SK-N-SH (cell line): ENCODE data around the gene HK1. TPM values are rescaled to one million over a fixed set of nuclear protein-coding genes. Genes with fewer than 3 reads are reported as not detected.

ENCODE experiments used
- CTCF ChIA-PET: fragments of 300-600, 350-600 bp; formaldehyde crosslinking; extraction: SDS; loops from one replicate; lab custom pipeline; 2021; lab: Yijun Ruan, JAX
- POLR2A ChIA-PET: fragments of 350-600 bp; sonication (Branson Sonifier 250); formaldehyde crosslinking; extraction: SDS; loops from one replicate; lab custom pipeline; 2020; ENCODE audit warnings: antibody characterized with exemption, inconsistent platforms; lab: Yijun Ruan, JAX
- DNase-seq: peaks from one replicate; pipeline ENCODE4 v3.0.0; 2012
- H2AFZ ChIP-seq: fragments of 200-600 bp; sonication (generic); 2 replicates; pipeline ENCODE4 v1.8.1; 2016; ENCODE audit warnings: antibody characterized with exemption, mild to moderate bottlenecking, low read depth
- H3F3A ChIP-seq: fragments of 200-600 bp; sonication (generic); replicated peaks from 2 replicates; pipeline ENCODE3; 2016; ENCODE audit warnings: antibody characterized with exemption, mild to moderate bottlenecking; ENCODE audit not compliant: insufficient read depth
- H3K27ac ChIP-seq, 2 experiments: fragments of 200-500 bp in 1 of 2; fragments of 200-600 bp in 1 of 2; sonication (Bioruptor generic) in 1 of 2; sonication (generic), shearing (Covaris generic) in 1 of 2; 2 replicates each; pipeline versions ENCODE4 v1.5.1 to v1.6.1; 2014 to 2016; ENCODE audit warnings: low read depth in 2 of 2, inconsistent platforms in 1 of 2, low read length in 1 of 2, mild to moderate bottlenecking in 1 of 2, mixed read lengths in 1 of 2
- H3K27me3 ChIP-seq: fragments of 200-600 bp; sonication (generic), shearing (Covaris generic); 2 replicates; pipeline ENCODE4 v1.6.1; 2016; ENCODE audit warnings: mixed run types; ENCODE audit not compliant: insufficient read depth
- H3K36me3 ChIP-seq, 2 experiments: fragments of 200-500 bp in 1 of 2; fragments of 200-600 bp in 1 of 2; sonication (Bioruptor generic) in 1 of 2; sonication (generic) in 1 of 2; replicated peaks in 1 of 2; 2 replicates each; pipeline versions ENCODE3 to v1.5.1; 2014 to 2016; ENCODE audit warnings: low read length in 1 of 2, mild to moderate bottlenecking in 1 of 2; ENCODE audit not compliant: insufficient read depth in 2 of 2, control insufficient read depth in 1 of 2
- H3K4me1 ChIP-seq, 2 experiments: fragments of 200-500 bp in 1 of 2; fragments of 200-600 bp in 1 of 2; sonication (Bioruptor generic) in 1 of 2; sonication (generic), shearing (Covaris generic) in 1 of 2; 2 replicates each; pipeline versions ENCODE4 v1.5.1 to v1.6.1; 2014 to 2016; ENCODE audit warnings: low read depth in 1 of 2, low read length in 1 of 2, mixed run types in 1 of 2; ENCODE audit not compliant: insufficient read depth in 2 of 2, control insufficient read depth in 1 of 2
- H3K4me2 ChIP-seq: fragments of 200-600 bp; sonication (generic), shearing (Covaris generic); 2 replicates; pipeline ENCODE4 v1.6.1; 2017; ENCODE audit warnings: mixed run types
- H3K4me3 ChIP-seq, 2 experiments: fragments of 200-500 bp in 1 of 2; fragments of 200-600 bp in 1 of 2; sonication (Bioruptor generic) in 1 of 2; sonication (generic), shearing (Covaris generic) in 1 of 2; 2 replicates each; pipeline versions ENCODE4 v1.5.1 to v1.8.1; 2014 to 2016; ENCODE audit warnings: low read depth in 2 of 2, inconsistent platforms in 1 of 2, low read length in 1 of 2, mild to moderate bottlenecking in 1 of 2, mixed read lengths in 1 of 2, moderate library complexity in 1 of 2
- H3K79me2 ChIP-seq: fragments of 200-600 bp; sonication (generic); 2 replicates; pipeline ENCODE4 v1.8.1; 2017; ENCODE audit warnings: mild to moderate bottlenecking; ENCODE audit not compliant: insufficient read depth
- H3K9ac ChIP-seq: fragments of 200-600 bp; sonication (generic); 2 replicates; pipeline ENCODE4 v1.6.1; 2017; ENCODE audit warnings: mixed run types
- H3K9me2 ChIP-seq: fragments of 200-600 bp; sonication (generic); 2 replicates; pipeline ENCODE4 v1.6.1; 2017; ENCODE audit warnings: mixed run types
- H3K9me3 ChIP-seq: fragments of 200-600 bp; sonication (generic); 2 replicates; pipeline ENCODE4 v1.6.1; 2017; ENCODE audit warnings: mixed run types, mild to moderate bottlenecking, moderate library complexity
- H4K20me1 ChIP-seq: fragments of 200-600 bp; sonication (generic); 2 replicates; pipeline ENCODE4 v1.6.1; 2017; ENCODE audit warnings: mild to moderate bottlenecking, mixed run types; ENCODE audit not compliant: insufficient read depth
- CHD2 ChIP-seq: fragments of 150-350 bp; IDR thresholded peaks from 2 replicates; pipeline ENCODE4 v1.6.1; 2018; ENCODE audit warnings: low read length; ENCODE audit not compliant: partially characterized antibody
- ELF1 ChIP-seq: IDR thresholded peaks from 2 replicates; pipeline ENCODE4 v1.4.0; 2012
- EP300 ChIP-seq, 2 experiments: IDR thresholded peaks; 2 replicates each; pipeline versions ENCODE4 v1.4.0 to v1.6.1; 2012; ENCODE audit warnings: borderline replicate concordance in 1 of 2, low read depth in 1 of 2, low read length in 1 of 2
- FOSL2 ChIP-seq: IDR thresholded peaks from 2 replicates; pipeline ENCODE4 v1.4.0; 2012; ENCODE audit warnings: low read depth, mild to moderate bottlenecking, moderate library complexity, borderline replicate concordance
- GATA2 ChIP-seq: sonication (generic); formaldehyde crosslinking; IDR thresholded peaks from 2 replicates; pipeline ENCODE4 v1.5.0; 2020; ENCODE audit warnings: mild to moderate bottlenecking, missing genetic modification reagents
- JUND ChIP-seq: IDR thresholded peaks from 2 replicates; pipeline ENCODE4 v1.4.0; 2012
- MEF2A ChIP-seq: IDR thresholded peaks from 2 replicates; pipeline ENCODE4 v1.4.0; 2012; ENCODE audit warnings: low read depth, borderline replicate concordance
- NRF1 ChIP-seq: IDR thresholded peaks from 2 replicates; pipeline ENCODE4 v1.6.1; 2012; ENCODE audit warnings: low read depth, mild to moderate bottlenecking, low read length
- POLR2AphosphoS5 ChIP-seq: IDR thresholded peaks from 2 replicates; pipeline ENCODE4 v1.6.1; 2012; ENCODE audit warnings: low read depth, low read length
- RFX5 ChIP-seq: IDR thresholded peaks from 2 replicates; pipeline ENCODE4 v1.6.1; 2012; ENCODE audit warnings: mild to moderate bottlenecking, improper control_type of control experiment, low read length
- SIN3A ChIP-seq: IDR thresholded peaks from 2 replicates; pipeline ENCODE4 v1.6.1; 2012; ENCODE audit warnings: low read depth, mild to moderate bottlenecking, low read length, moderate library complexity, borderline replicate concordance
- TAF1 ChIP-seq: IDR thresholded peaks from 2 replicates; pipeline ENCODE4 v1.6.1; 2012; ENCODE audit warnings: low read depth, mild to moderate bottlenecking, low read length, moderate library complexity, borderline replicate concordance
- TEAD4 ChIP-seq: IDR thresholded peaks from 2 replicates; pipeline ENCODE4 v1.4.0; 2012; ENCODE audit warnings: mild to moderate bottlenecking, borderline replicate concordance; ENCODE audit not compliant: insufficient read depth
- WGBS: methylation state at CpG from one replicate; pipeline ENCODE4 v1.1.6; 2017; ENCODE audit warnings: low lambda C conversion rate; 5-methylcytosine and 5-hydroxymethylcytosine counted together
- polyA plus RNA-seq, 3 experiments: library from polyadenylated mRNA; depleted of rRNA; stranded (reverse); fragments of >200 nt; gene quantifications; 2 replicates each; pipeline ENCODE4 v1.2.3, GENCODE V29; 2012
- TF ChIP-seq, protein P1 (sequence below): IDR thresholded peaks from 2 replicates; pipeline ENCODE4; 2012
- TF ChIP-seq, protein P2 (sequence below): fragments of 150-350 bp; IDR thresholded peaks from 2 replicates; pipeline ENCODE4 v1.6.1; 2016; ENCODE audit warnings: mild to moderate bottlenecking, low read depth, low read length
- TF ChIP-seq, protein P3 (sequence below): fragments of 150-350 bp; IDR thresholded peaks from 2 replicates; pipeline ENCODE4 v1.6.1; 2017; ENCODE audit warnings: antibody characterized with exemption, low read length, low read depth, borderline replicate concordance
- TF ChIP-seq, protein P4 (sequence below): IDR thresholded peaks from 2 replicates; pipeline ENCODE4 v1.4.0; 2012; ENCODE audit warnings: low read depth
- TF ChIP-seq, protein P5 (sequence below): IDR thresholded peaks from 2 replicates; pipeline ENCODE4 v1.6.1; 2012; ENCODE audit warnings: mild to moderate bottlenecking, low read depth, low read length, moderate library complexity

The HK1 gene
- polyA plus RNA-seq, 1 of the 3 experiments (the other 2 are of a cell fraction): 38.7 TPM

DNA sequence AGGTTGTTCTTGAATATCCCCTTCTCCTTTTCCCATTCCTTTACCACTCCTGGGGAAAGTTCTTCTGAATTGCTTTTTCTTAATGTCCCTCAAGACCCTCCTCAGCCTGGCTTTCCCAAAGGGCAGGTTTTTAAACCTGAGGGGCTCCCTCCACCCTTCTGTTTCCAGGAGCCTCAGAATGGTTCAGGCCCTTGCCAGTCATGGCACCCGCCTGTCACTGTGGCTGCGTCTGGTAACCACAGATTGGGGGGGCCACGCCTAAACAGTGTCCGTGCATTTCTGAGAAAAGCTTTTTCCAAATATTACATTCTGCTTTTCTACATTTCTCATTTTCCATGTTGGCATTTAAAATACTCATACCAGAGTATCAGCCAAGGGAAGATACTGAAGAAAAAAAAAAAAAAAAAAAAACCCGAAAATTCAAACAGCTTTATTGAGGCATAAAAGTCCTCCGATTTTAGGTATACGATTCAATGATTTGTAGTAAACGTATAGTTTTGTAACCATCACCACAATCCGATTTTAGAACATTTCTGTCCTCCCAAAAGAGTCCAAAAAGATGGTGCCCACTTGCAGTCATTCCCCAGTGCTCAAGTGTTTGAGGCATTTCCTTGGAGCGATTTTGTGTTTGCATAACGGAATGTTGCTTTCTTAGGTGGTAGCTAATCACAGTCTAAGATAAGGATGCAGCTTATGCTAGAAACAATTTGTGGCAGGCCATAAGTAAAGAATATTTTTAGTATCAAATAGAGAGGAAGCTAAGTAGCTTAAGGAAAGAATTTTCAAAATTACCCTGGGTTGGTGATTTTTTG lies 36.0 kb upstream of the HK1 start (continued):
- TF ChIP-seq, protein P1, sequence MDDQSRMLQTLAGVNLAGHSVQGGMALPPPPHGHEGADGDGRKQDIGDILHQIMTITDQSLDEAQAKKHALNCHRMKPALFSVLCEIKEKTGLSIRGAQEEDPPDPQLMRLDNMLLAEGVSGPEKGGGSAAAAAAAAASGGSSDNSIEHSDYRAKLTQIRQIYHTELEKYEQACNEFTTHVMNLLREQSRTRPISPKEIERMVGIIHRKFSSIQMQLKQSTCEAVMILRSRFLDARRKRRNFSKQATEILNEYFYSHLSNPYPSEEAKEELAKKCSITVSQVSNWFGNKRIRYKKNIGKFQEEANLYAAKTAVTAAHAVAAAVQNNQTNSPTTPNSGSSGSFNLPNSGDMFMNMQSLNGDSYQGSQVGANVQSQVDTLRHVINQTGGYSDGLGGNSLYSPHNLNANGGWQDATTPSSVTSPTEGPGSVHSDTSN: no peak
- TF ChIP-seq JUND: no peak
- no peak for TF ChIP-seq NRF1
- TF ChIP-seq, protein P2, sequence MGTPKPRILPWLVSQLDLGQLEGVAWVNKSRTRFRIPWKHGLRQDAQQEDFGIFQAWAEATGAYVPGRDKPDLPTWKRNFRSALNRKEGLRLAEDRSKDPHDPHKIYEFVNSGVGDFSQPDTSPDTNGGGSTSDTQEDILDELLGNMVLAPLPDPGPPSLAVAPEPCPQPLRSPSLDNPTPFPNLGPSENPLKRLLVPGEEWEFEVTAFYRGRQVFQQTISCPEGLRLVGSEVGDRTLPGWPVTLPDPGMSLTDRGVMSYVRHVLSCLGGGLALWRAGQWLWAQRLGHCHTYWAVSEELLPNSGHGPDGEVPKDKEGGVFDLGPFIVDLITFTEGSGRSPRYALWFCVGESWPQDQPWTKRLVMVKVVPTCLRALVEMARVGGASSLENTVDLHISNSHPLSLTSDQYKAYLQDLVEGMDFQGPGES: no peak
- TF ChIP-seq TEAD4: no peak

DNA sequence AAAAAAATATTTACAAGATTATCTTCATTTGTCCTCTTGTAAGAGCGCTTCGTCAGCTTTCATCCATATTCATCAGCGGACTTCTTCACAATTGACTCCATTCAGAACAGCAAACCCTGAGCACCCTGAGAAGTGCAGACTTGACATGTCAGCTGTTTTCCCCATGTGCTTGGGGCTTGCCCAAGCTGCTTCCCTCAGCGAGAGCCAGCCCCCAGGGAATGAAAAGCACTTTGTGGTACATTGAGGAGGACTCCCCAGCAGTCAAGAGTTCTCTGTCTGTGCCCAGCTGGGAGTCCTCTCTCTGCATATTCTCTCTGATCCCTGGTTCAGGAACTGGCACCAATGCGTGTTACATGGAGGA lies 35.5 kb upstream of the HK1 start:
- Histone ChIP-seq H3K4me2 (no peak overlapping the region), H3K79me2 (no peaks in the 10 kb centered on the region), H3K4me1 (no peaks in the 10 kb centered on the region), H3K27me3 (no peaks in the 10 kb centered on the region), H4K20me1 (no peaks in the 10 kb centered on the region), H3F3A (no peaks in the 10 kb centered on the region), H3K9me2 (no peaks in the 10 kb centered on the region), H2AFZ (no peak overlapping the region), H3K9ac (no peak overlapping the region), H3K27ac (no peak overlapping the region), H3K9me3 (no peaks in the 10 kb centered on the region), H3K4me3 (no peak overlapping the region), H3K36me3 (no peaks in the 10 kb centered on the region)
- POLR2A ChIA-PET: no interaction called here
- 81% methylated on average over 5 of the region's 5 CpGs for WGBS
- CTCF ChIA-PET: interaction anchor here (0.9 to 2.0 kb wide), 8 partner anchors 9 to 171 kb away, joined by 3 to 12 read pairs (median 3); no protein-coding TSS in a partner anchor
- no peak for DNase-seq
- TF ChIP-seq, protein P3, sequence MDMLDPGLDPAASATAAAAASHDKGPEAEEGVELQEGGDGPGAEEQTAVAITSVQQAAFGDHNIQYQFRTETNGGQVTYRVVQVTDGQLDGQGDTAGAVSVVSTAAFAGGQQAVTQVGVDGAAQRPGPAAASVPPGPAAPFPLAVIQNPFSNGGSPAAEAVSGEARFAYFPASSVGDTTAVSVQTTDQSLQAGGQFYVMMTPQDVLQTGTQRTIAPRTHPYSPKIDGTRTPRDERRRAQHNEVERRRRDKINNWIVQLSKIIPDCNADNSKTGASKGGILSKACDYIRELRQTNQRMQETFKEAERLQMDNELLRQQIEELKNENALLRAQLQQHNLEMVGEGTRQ: no peak
- TF ChIP-seq MEF2A (no peak), ELF1 (no peak), GATA2 (CRISPR knock-in tag) (no peak), NRF1 (no peak), FOSL2 (no peak), EP300 (IDR thresholded peaks at IDR 0.05; ENCODE audit: borderline replicate concordance in 1 of 2, low read depth in 1 of 2, low read length in 1 of 2) (no peak)
- TF ChIP-seq, all 33 proteins: peak for 0

DNA sequence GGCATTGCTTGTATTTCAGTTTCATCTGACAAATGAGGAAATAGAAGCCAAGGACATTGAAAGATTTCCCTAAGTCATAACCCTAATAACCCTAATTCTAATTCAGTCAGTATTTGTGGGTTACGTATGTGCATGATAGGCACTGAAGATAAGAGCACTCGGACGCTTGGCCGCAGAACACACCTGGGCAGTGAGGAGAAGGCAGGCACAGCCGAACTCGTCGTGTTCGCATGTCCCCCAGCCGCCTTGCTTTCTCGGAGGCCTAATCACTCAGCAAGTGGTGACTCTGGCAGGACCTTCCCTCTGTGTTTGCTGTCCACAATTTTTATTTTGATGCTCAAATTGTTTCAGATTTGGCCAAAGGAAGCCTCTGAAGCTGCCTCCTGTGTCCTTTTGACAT lies 34.5 kb upstream of the HK1 start:
- Histone ChIP-seq H3K79me2 (no peaks in the 10 kb centered on the region), H3F3A (no peaks in the 10 kb centered on the region), H3K9ac (no peak overlapping the region), H3K4me2 (no peak overlapping the region), H3K9me3 (no peaks in the 10 kb centered on the region), H3K9me2 (no peaks in the 10 kb centered on the region), H3K36me3 (no peaks in the 10 kb centered on the region), H3K4me3 (no peak overlapping the region), H4K20me1 (no peaks in the 10 kb centered on the region), H3K27me3 (no peaks in the 10 kb centered on the region), H2AFZ (no peak overlapping the region), H3K27ac (no peak overlapping the region), H3K4me1 (no peaks in the 10 kb centered on the region)
- ChIA-PET CTCF (interaction anchor here (1.0 to 2.0 kb wide), 4 partner anchors 18 to 149 kb away, joined by 3 to 12 read pairs (median 3); no protein-coding TSS in a partner anchor), POLR2A (no interaction called here)
- 98% methylated on average over 10 of the region's 10 CpGs for WGBS
- TF ChIP-seq SIN3A (no peak), TAF1 (no peak), RFX5 (no peak), POLR2AphosphoS5 (no peak), CHD2 (no peak)
- TF ChIP-seq, protein P4, sequence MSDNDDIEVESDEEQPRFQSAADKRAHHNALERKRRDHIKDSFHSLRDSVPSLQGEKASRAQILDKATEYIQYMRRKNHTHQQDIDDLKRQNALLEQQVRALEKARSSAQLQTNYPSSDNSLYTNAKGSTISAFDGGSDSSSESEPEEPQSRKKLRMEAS: no peak
- TF ChIP-seq, protein P5, sequence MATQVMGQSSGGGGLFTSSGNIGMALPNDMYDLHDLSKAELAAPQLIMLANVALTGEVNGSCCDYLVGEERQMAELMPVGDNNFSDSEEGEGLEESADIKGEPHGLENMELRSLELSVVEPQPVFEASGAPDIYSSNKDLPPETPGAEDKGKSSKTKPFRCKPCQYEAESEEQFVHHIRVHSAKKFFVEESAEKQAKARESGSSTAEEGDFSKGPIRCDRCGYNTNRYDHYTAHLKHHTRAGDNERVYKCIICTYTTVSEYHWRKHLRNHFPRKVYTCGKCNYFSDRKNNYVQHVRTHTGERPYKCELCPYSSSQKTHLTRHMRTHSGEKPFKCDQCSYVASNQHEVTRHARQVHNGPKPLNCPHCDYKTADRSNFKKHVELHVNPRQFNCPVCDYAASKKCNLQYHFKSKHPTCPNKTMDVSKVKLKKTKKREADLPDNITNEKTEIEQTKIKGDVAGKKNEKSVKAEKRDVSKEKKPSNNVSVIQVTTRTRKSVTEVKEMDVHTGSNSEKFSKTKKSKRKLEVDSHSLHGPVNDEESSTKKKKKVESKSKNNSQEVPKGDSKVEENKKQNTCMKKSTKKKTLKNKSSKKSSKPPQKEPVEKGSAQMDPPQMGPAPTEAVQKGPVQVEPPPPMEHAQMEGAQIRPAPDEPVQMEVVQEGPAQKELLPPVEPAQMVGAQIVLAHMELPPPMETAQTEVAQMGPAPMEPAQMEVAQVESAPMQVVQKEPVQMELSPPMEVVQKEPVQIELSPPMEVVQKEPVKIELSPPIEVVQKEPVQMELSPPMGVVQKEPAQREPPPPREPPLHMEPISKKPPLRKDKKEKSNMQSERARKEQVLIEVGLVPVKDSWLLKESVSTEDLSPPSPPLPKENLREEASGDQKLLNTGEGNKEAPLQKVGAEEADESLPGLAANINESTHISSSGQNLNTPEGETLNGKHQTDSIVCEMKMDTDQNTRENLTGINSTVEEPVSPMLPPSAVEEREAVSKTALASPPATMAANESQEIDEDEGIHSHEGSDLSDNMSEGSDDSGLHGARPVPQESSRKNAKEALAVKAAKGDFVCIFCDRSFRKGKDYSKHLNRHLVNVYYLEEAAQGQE: no peak
- no peak for DNase-seq
